GM12878 (cell line): ENCODE measurements around the gene ACSS1. TPM values are rescaled to one million over a fixed set of nuclear protein-coding genes. Genes with fewer than 3 reads are reported as not detected.

Experiments
- ATAC-seq: fragments of 200-7000 bp; cut with Tn5 transposase; 3 replicates; pipeline ENCODE4 v1.9.1; 2020; ENCODE audit warnings: mild to moderate bottlenecking, moderate library complexity
- BruUV-seq: library from RNA; stranded (reverse); fragments of 400-500 nt; replicated peaks from 2 replicates; lab custom pipeline; 2021; lab: Mats Ljungman, UMichigan
- CTCF ChIA-PET: fragments of 300-600 bp; sonication (Branson Sonifier 250); formaldehyde crosslinking; extraction: SDS; loops from one replicate; lab custom pipeline; 2021; ENCODE audit warnings: inconsistent platforms; lab: Yijun Ruan, JAX
- POLR2A ChIA-PET: fragments of 350-600 bp; formaldehyde crosslinking; extraction: SDS; loops from one replicate; lab custom pipeline; 2021; ENCODE audit warnings: inconsistent platforms; lab: Charles Lee
- RAD21 ChIA-PET: fragments of 300-600 bp; sonication (Branson Sonifier 250); formaldehyde crosslinking; loops from one replicate; lab custom pipeline; 2023; ENCODE audit warnings: antibody characterized with exemption; ENCODE audit not compliant: unreplicated experiment; lab: Charles Lee
- SMC1A ChIA-PET: fragments of 300-600 bp; sonication (Branson Sonifier 250); formaldehyde crosslinking; loops from one replicate; lab custom pipeline; 2023; ENCODE audit not compliant: unreplicated experiment, uncharacterized antibody; lab: Charles Lee
- DNase-seq: peaks from one replicate; pipeline ENCODE4 v3.0.0-alpha.2; 2011; ENCODE audit warnings: low read depth, low spot score
- FAIRE-seq: peaks from 3 replicates; lab custom pipeline; 2011; peaks lifted over from hg19 to GRCh38; lab: Jason Lieb, UNC
- H2AFZ ChIP-seq: 2 replicates; pipeline ENCODE4 v1.6.0; 2011; ENCODE audit warnings: low read depth, low read length, control low read depth; ENCODE audit not compliant: control insufficient read depth
- H3K27ac ChIP-seq: 2 replicates; pipeline ENCODE4 v1.5.1; 2011; ENCODE audit warnings: control low read depth; ENCODE audit not compliant: control insufficient read depth, insufficient read depth
- H3K27me3 ChIP-seq, 2 experiments: replicated peaks in 1 of 2; 2 replicates each; pipeline versions ENCODE4 v1.6.0 to v1.6.1; 2011; ENCODE audit warnings: low read length in 1 of 2; ENCODE audit not compliant: control insufficient read depth in 2 of 2, insufficient read depth in 2 of 2
- H3K36me3 ChIP-seq, 2 experiments: 2 replicates each; pipeline ENCODE4 v1.5.1; 2011; ENCODE audit warnings: low read length in 1 of 2; ENCODE audit not compliant: control insufficient read depth in 2 of 2, insufficient read depth in 2 of 2
- H3K4me1 ChIP-seq: 2 replicates; pipeline ENCODE4 v1.6.1; 2011; ENCODE audit warnings: mild to moderate bottlenecking, low read length, moderate library complexity, mixed read lengths; ENCODE audit not compliant: control insufficient read depth, insufficient read depth
- H3K4me2 ChIP-seq: 2 replicates; pipeline ENCODE4 v1.6.0; 2011; ENCODE audit warnings: control low read depth; ENCODE audit not compliant: control insufficient read depth, insufficient read depth
- H3K4me3 ChIP-seq: fragments of 200-600 bp; sonication (generic); 2 replicates; pipeline ENCODE4 v1.5.1; 2016
- H3K79me2 ChIP-seq: 2 replicates; pipeline ENCODE4 v1.6.0; 2011; ENCODE audit warnings: low read length; ENCODE audit not compliant: control insufficient read depth, insufficient read depth
- H3K9ac ChIP-seq: 2 replicates; pipeline ENCODE4 v1.8.0; 2011; ENCODE audit warnings: low read length, control low read depth, mixed read lengths; ENCODE audit not compliant: control insufficient read depth, insufficient read depth
- H3K9me3 ChIP-seq: replicated peaks from 3 replicates; pipeline ENCODE4 v1.5.1; 2011; ENCODE audit warnings: mild to moderate bottlenecking, low read length; ENCODE audit not compliant: control insufficient read depth, insufficient read depth
- H4K20me1 ChIP-seq: 2 replicates; pipeline ENCODE4 v1.6.0; 2011; ENCODE audit not compliant: control insufficient read depth, insufficient read depth
- ASH2L ChIP-seq: fragments of 300-600, 200-600 bp; sonication (generic); IDR thresholded peaks from 2 replicates; pipeline ENCODE4 v1.6.1; 2017; ENCODE audit warnings: low read depth, mild to moderate bottlenecking, borderline replicate concordance
- BMI1 ChIP-seq: fragments of 450-650 bp; IDR thresholded peaks from 2 replicates; pipeline ENCODE4 v1.6.1; 2016; ENCODE audit warnings: mild to moderate bottlenecking, moderate library complexity, borderline replicate concordance
- CBFB ChIP-seq: IDR thresholded peaks from 2 replicates; pipeline ENCODE4 v1.6.1; 2016; ENCODE audit warnings: antibody characterized with exemption, low read depth
- CREB1 ChIP-seq: IDR thresholded peaks from 2 replicates; pipeline ENCODE4 v1.6.1; 2012; ENCODE audit warnings: low read depth, mild to moderate bottlenecking, inconsistent platforms
- FOS ChIP-seq: IDR thresholded peaks from 3 replicates; pipeline ENCODE4 v1.6.1; 2011; ENCODE audit warnings: borderline replicate concordance; ENCODE audit not compliant: insufficient read length; ENCODE audit errors: extremely low read depth
- HCFC1 ChIP-seq: fragments of 150-350 bp; IDR thresholded peaks from 2 replicates; pipeline ENCODE4 v1.6.1; 2014; ENCODE audit warnings: low read length
- MEF2A ChIP-seq: IDR thresholded peaks from 2 replicates; pipeline ENCODE4 v1.6.1; 2011; ENCODE audit warnings: low read depth, mild to moderate bottlenecking, low read length, moderate library complexity; ENCODE audit not compliant: insufficient read depth
- MYB ChIP-seq: fragments of 150-350 bp; IDR thresholded peaks from 2 replicates; pipeline ENCODE4 v1.6.1; 2014; ENCODE audit warnings: mild to moderate bottlenecking, low read depth, low read length, borderline replicate concordance
- SIX5 ChIP-seq: IDR thresholded peaks from 2 replicates; pipeline ENCODE4 v1.6.1; 2011; ENCODE audit warnings: mild to moderate bottlenecking, low read depth, low read length, moderate library complexity; ENCODE audit not compliant: severe bottlenecking
- TCF7 ChIP-seq: IDR thresholded peaks from 2 replicates; pipeline ENCODE4 v1.6.1; 2014; ENCODE audit warnings: antibody characterized with exemption, borderline replicate concordance
- ZNF207 ChIP-seq: fragments of 450-650 bp; IDR thresholded peaks from 2 replicates; pipeline ENCODE4 v1.6.1; 2014; ENCODE audit warnings: antibody characterized with exemption, mild to moderate bottlenecking, borderline replicate concordance
- ZNF622 ChIP-seq: fragments of 450-650 bp; IDR thresholded peaks from 2 replicates; pipeline ENCODE4 v1.6.1; 2017; ENCODE audit warnings: mild to moderate bottlenecking, inconsistent platforms
- WGBS: methylation state at CpG from one replicate; pipeline ENCODE4 v1.1.6; 2016; ENCODE audit warnings: low lambda C conversion rate; ENCODE audit not compliant: insufficient replicate concordance, insufficient coverage; ENCODE audit errors: missing lambda C conversion rate; 5-methylcytosine and 5-hydroxymethylcytosine counted together
- in situ Hi-C: fragments of 300-500 bp; cut with MboI; formaldehyde crosslinking; loops from 9 replicates; pipeline ENCODE4 v1.14.3; 2018; ENCODE audit warnings: mixed read lengths
- intact Hi-C: fragments of 100-400 bp; cut with micrococcal nuclease; formaldehyde crosslinking; loops from one replicate; pipeline ENCODE4 v1.14.2; 2022; ENCODE audit not compliant: unreplicated experiment
- polyA plus RNA-seq, 11 experiments: library from polyadenylated mRNA; depleted of rRNA in 4 of 11; unstranded in 6 of 11; stranded (reverse) in 5 of 11; fragments of >200 nt; fragmentation: Nextera tagmentation in 4 of 11; fragmentation: Illumina TruSeq in 1 of 11; extraction: Ambion mirVana in 4 of 11; extraction: Trizol in 1 of 11; gene quantifications; 1 replicate in 1 of 11; 2 replicates in 10 of 11; pipeline versions ENCODE4 v1.2.1 to v1.2.3, GENCODE V29; 2011 to 2016; ENCODE audit warnings: inconsistent platforms in 2 of 11, missing spikeins in 2 of 11, low read depth in 1 of 11
- total RNA-seq, 4 experiments: library from RNA; depleted of rRNA in 3 of 4; stranded (reverse); fragments of >200 nt in 3 of 4; fragmentation: Illumina TruSeq in 1 of 4; extraction: Trizol in 1 of 4; gene quantifications; 2 replicates each; pipeline versions ENCODE4 v1.2.1 to v1.2.3, GENCODE V29; 2013 to 2021
- TF ChIP-seq, protein P1 (sequence below): fragments of 450-650 bp; IDR thresholded peaks from 2 replicates; pipeline ENCODE4 v1.6.1; 2014; ENCODE audit warnings: mild to moderate bottlenecking
- TF ChIP-seq, protein P2 (sequence below): IDR thresholded peaks from 2 replicates; pipeline ENCODE4 v1.6.1; 2011; ENCODE audit warnings: low read depth, mild to moderate bottlenecking, low read length, moderate library complexity, borderline replicate concordance; ENCODE audit errors: extremely low read depth
- TF ChIP-seq, protein P3 (sequence below): IDR thresholded peaks from 2 replicates; pipeline ENCODE4 v1.6.1; 2012; ENCODE audit warnings: low read depth, low read length, improper control_type of control experiment
- TF ChIP-seq, protein P4 (sequence below): IDR thresholded peaks from 2 replicates; pipeline ENCODE4 v1.6.1; 2012; ENCODE audit warnings: mild to moderate bottlenecking, low read depth, low read length
- TF ChIP-seq, protein P5 (sequence below): fragments of 450-650 bp; IDR thresholded peaks from 2 replicates; pipeline ENCODE4 v1.6.1; 2017; ENCODE audit warnings: low read depth, mild to moderate bottlenecking, moderate library complexity

The ACSS1 gene
- total and polyA plus RNA-seq, 10 of the 15 experiments (the other 5 are each of a cell fraction or from before 2014, with no cell fraction given), result 1.3 to 44.9 (median 31.1) TPM

DNA sequence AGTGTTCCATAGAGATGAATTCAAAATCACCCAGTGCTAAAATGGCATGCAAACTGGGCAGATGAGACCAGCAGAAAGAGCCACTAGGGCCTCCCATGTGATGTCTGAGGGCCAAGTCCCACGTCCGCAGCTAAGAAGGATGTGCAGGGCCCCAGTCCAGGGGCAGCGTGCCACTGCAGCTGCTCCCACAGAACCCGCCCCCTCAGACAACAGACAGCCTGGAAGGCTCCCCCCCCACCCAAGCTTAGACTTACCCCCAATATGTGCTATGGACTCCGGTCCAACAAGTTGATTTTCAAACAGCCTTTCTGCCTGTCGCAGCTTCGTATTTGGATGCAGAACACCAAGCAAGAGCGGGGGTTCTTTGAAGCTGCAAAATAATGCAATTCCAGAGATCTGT lies 79.4 kb downstream of the ACSS1 start (continued):
- no peak for TF ChIP-seq CREB1
- TF ChIP-seq FOS, result no peak
- TF ChIP-seq, protein P1, sequence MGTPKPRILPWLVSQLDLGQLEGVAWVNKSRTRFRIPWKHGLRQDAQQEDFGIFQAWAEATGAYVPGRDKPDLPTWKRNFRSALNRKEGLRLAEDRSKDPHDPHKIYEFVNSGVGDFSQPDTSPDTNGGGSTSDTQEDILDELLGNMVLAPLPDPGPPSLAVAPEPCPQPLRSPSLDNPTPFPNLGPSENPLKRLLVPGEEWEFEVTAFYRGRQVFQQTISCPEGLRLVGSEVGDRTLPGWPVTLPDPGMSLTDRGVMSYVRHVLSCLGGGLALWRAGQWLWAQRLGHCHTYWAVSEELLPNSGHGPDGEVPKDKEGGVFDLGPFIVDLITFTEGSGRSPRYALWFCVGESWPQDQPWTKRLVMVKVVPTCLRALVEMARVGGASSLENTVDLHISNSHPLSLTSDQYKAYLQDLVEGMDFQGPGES, result no peak
- no peak for TF ChIP-seq TCF7
- no peak for TF ChIP-seq ASH2L
- TF ChIP-seq ZNF622, result no peak
- TF ChIP-seq MEF2A, result no peak
- no peak for TF ChIP-seq CBFB
- TF ChIP-seq, protein P2, sequence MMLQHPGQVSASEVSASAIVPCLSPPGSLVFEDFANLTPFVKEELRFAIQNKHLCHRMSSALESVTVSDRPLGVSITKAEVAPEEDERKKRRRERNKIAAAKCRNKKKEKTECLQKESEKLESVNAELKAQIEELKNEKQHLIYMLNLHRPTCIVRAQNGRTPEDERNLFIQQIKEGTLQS, result no peak
- TF ChIP-seq, protein P3, sequence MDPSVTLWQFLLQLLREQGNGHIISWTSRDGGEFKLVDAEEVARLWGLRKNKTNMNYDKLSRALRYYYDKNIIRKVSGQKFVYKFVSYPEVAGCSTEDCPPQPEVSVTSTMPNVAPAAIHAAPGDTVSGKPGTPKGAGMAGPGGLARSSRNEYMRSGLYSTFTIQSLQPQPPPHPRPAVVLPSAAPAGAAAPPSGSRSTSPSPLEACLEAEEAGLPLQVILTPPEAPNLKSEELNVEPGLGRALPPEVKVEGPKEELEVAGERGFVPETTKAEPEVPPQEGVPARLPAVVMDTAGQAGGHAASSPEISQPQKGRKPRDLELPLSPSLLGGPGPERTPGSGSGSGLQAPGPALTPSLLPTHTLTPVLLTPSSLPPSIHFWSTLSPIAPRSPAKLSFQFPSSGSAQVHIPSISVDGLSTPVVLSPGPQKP, result no peak
- TF ChIP-seq, all 136 proteins: peak for 0

DNA sequence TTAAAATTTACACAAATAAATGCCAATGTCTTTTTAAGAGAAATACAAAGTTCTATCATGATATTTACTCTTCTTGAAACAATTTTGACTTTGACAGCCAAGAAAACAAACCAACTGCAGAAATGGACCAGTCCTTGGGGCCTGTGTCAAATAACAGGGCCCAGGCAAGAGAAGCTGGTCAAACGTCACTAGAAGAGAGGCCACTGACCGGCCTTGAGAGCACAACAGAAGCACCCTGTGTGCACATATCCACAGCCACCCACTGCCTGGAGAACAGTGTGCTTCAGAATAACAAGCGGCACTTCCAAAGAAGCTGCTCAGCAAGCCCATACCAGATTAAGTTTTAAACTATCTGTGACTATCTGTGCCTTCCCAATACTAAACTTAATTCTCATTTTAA lies 80.1 kb downstream of the ACSS1 start:
- DNase-seq (no peak), FAIRE-seq (no peak), ATAC-seq (no peak)
- ChIA-PET RAD21 (no interaction called here), POLR2A (no interaction called here), CTCF (interaction anchor here (1.0 kb wide), 1 partner anchor 17 kb away, joined by 3 read pairs; no protein-coding TSS in a partner anchor), SMC1A (interaction anchor here (0.9 to 2.1 kb wide), 2 partner anchors 11 to 12 kb away, joined by 3 to 4 read pairs; no protein-coding TSS in a partner anchor)
- H3K36me3 ChIP-seq, result peaks cover 16 to 18% of the 10 kb centered on the region in 2 experiments
- H4K20me1 ChIP-seq, result no peaks in the 10 kb centered on the region
- H3K79me2 ChIP-seq, result no peaks in the 10 kb centered on the region
- no peak overlapping the region for H3K27ac ChIP-seq
- H2AFZ ChIP-seq, result no peak overlapping the region
- H3K9me3 ChIP-seq, result peaks cover 17% of the 10 kb centered on the region; the same call in 2 of the 3 replicates
- WGBS, result 98% methylated on average over 3 of the region's 3 CpGs
- in situ Hi-C loops, result no loop called here
- BruUV-seq, result no TSS peak
- H3K9ac ChIP-seq, result no peak overlapping the region
- intact Hi-C loops, result no loop called here
- no peaks in the 10 kb centered on the region for H3K4me1 ChIP-seq
- no peaks in the 10 kb centered on the region for H3K27me3 ChIP-seq
- no peak overlapping the region for H3K4me3 ChIP-seq
- H3K4me2 ChIP-seq, result no peak overlapping the region
- TF ChIP-seq SIX5 (no peak), HCFC1 (no peak), ZNF207 (no peak), BMI1 (no peak), MYB (no peak)
- TF ChIP-seq, protein P4, sequence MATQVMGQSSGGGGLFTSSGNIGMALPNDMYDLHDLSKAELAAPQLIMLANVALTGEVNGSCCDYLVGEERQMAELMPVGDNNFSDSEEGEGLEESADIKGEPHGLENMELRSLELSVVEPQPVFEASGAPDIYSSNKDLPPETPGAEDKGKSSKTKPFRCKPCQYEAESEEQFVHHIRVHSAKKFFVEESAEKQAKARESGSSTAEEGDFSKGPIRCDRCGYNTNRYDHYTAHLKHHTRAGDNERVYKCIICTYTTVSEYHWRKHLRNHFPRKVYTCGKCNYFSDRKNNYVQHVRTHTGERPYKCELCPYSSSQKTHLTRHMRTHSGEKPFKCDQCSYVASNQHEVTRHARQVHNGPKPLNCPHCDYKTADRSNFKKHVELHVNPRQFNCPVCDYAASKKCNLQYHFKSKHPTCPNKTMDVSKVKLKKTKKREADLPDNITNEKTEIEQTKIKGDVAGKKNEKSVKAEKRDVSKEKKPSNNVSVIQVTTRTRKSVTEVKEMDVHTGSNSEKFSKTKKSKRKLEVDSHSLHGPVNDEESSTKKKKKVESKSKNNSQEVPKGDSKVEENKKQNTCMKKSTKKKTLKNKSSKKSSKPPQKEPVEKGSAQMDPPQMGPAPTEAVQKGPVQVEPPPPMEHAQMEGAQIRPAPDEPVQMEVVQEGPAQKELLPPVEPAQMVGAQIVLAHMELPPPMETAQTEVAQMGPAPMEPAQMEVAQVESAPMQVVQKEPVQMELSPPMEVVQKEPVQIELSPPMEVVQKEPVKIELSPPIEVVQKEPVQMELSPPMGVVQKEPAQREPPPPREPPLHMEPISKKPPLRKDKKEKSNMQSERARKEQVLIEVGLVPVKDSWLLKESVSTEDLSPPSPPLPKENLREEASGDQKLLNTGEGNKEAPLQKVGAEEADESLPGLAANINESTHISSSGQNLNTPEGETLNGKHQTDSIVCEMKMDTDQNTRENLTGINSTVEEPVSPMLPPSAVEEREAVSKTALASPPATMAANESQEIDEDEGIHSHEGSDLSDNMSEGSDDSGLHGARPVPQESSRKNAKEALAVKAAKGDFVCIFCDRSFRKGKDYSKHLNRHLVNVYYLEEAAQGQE, result no peak
- TF ChIP-seq, protein P5, sequence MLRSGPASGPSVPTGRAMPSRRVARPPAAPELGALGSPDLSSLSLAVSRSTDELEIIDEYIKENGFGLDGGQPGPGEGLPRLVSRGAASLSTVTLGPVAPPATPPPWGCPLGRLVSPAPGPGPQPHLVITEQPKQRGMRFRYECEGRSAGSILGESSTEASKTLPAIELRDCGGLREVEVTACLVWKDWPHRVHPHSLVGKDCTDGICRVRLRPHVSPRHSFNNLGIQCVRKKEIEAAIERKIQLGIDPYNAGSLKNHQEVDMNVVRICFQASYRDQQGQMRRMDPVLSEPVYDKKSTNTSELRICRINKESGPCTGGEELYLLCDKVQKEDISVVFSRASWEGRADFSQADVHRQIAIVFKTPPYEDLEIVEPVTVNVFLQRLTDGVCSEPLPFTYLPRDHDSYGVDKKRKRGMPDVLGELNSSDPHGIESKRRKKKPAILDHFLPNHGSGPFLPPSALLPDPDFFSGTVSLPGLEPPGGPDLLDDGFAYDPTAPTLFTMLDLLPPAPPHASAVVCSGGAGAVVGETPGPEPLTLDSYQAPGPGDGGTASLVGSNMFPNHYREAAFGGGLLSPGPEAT, result no peak
